HG03280 (cell line): ENCODE measurements around the gene ZBTB4.

ENCODE experiments used
- ATAC-seq: cut with Tn5 transposase; IDR thresholded peaks from one replicate; pipeline ENCODE4 v1.9.1; 2021; ENCODE audit warnings: mild to moderate bottlenecking, moderate library complexity; ENCODE audit not compliant: unreplicated experiment

ZBTB4 gene

GRCh38 chr17:7479213-7480088, at the start of gene ZBTB4:
ZBTB4 (minus strand) TSS chr17:7479631; CDS start chr17:7466801, 12,830 bp downstream.
- ATAC-seq: no peak

DNA sequence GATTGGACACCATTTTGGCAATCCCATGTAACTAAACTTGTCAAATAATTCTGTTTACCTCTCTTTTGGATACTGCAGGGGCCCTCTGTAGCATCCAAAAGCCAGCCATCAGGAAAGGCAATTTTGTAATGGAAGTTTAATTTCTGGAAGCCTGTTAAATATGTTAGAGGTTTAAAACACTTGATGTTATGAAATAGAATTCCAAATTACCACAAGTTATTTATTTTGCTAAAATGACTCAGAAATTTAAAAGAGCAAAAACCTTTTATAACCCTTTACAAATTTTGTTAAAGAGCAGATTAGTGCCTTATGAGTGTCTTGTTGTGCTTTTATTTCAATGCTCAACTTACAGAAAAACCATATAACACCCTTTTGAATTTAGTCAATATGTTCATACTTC, 49.4 kb upstream of the ZBTB4 start:
- ATAC-seq: no peak

DNA sequence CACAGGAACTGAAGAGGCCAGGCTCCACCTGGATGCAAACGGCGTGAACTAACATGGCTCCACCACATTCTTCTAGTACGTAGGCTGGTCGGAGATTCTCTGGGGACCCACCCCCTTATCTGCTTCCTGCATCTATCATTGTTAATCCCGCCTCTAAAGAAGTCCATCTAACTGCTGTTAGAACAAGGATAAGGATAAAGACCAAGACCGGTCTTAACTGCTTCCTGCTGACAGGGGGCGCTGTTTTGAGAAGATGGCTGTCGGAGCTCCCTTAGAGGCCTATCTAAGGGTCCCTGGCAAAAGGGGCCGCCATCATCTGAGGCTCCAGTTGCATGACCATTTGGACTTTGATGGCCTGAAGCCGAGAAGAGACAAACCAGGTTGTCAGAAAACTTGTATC, 43.6 kb upstream of the ZBTB4 start:
- no peak for ATAC-seq

DNA sequence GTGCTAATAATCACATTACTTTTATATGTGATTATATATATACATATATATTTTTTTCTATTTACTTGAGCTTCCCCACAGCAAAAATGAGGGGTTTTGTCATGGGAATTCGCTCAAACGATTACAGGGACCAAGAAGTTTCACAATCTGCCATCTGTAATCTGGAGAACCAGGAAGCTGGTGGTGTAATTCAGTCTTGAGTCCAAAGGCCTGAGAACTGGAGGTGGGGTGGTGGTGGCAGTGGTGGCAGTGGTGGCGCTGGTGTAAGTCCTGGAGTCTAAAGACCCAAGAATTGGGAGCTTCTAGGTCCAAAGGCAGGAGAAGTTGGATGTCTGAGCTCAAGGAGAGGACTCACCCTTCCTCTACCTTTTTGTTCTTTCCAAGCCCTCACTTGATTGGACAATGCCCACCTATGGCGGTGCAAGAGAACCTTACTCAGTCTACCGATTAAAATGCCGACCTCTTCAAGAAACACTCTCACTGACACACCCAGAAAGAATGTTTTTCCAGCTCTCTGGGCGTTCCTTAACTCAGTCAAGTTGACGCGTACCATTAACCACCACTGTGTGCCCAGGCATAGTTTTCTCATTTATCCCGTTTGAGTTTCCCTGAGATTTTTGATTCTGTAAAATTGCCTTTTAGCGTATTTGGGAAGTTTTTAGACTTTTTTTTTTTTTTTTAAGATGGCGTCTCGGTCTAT, 36.6 kb upstream of the ZBTB4 start:
- no peak for ATAC-seq

- no peak for ATAC-seq
These were observed 34.5 kb upstream of the ZBTB4 start for GRCh38 chr17:7513850-7514419.

GRCh38 chr17:7512824-7513540, 33.6 kb upstream of the ZBTB4 start:
- no peak for ATAC-seq

DNA sequence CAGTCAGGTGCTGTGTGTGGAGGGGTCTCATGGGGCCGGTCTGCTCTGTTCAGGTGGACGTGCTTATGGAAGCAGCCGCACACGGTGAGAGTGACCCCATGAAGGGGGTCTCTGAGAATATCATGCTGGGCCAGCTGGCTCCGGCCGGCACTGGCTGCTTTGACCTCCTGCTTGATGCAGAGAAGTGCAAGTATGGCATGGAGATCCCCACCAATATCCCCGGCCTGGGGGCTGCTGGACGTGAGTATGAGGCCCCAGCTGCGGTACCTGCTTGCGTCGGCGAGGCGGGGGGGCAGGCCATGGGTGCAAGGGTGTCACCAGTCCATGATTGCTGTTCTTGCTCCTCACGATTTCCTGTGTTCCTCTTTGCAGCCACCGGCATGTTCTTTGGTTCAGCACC, 32.7 kb upstream of the ZBTB4 start:
- ATAC-seq: no peak

GRCh38 chr17:7511108-7511507, 31.7 kb upstream of the ZBTB4 start:
- ATAC-seq: no peak

DNA sequence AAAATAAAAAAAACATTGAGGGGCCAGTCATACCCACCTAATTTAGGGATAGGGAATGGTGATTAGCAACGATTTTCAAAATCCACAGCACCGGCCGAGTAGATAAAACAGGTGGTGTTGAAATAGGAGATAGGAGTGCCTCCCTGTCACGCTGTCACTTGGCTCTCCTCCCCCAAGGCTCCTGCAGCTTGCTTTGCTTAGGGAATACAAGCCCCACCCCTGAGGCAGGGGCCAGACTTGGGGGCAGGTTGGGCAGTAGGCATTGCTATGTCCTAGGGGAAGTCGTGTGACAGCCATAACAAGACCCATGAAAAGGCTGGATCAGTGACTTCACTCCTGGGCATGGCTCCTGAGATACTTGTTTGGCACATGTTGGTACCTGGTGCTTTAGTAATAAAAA, 30.5 kb upstream of the ZBTB4 start:
- ATAC-seq: no peak

- no peak for ATAC-seq
These were observed 29.4 kb upstream of the ZBTB4 start for GRCh38 chr17:7508846-7509245.

DNA sequence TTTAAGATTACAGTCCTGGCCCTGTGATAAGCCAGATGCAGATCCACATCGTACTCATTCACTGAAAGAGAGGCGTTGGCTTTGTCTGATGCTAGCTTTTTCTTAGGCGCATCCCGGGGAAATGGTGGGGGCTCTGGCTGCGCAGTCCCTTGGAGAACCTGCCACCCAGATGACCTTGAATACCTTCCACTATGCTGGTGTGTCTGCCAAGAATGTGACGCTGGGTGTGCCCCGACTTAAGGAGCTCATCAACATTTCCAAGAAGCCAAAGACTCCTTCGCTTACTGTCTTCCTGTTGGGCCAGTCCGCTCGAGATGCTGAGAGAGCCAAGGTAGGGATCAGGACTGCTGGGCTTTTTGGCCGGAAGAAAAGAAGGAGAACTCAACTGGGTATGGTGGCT, 28.7 kb upstream of the ZBTB4 start:
- ATAC-seq: no peak

DNA sequence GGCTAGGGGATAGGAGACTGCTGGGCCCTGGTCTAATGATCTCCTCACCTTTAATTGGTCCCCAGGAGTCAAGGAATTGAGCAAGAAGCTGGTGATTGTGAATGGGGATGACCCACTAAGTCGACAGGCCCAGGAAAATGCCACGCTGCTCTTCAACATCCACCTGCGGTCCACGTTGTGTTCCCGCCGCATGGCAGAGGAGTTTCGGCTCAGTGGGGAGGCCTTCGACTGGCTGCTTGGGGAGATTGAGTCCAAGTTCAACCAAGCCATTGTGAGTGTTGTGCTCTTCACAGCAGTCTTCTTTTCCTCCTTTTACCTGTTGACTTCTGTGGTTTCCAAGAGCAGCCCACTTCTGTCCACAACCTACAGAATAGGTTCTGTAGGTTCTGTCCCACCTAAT, 24.1 kb upstream of the ZBTB4 start:
- ATAC-seq: no peak

GRCh38 chr17:7502987-7503386, 23.6 kb upstream of the ZBTB4 start:
- ATAC-seq: no peak

- ATAC-seq: no peak
These were observed 22.9 kb upstream of the ZBTB4 start for GRCh38 chr17:7502171-7502847.

DNA sequence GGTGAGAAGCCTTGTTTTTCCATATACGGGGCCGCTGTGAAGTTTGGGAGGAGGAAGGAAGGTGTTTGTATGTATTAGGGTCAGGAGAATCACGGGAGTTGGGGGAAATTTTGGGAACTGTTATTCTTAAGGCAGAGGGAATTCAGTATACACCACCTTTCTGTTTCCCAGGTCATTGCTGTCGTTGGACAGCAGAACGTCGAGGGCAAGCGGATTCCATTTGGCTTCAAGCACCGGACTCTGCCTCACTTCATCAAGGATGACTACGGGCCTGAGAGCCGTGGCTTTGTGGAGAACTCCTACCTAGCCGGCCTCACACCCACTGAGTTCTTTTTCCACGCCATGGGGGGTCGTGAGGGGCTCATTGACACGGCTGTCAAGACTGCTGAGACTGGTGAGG, 22.3 kb upstream of the ZBTB4 start:
- ATAC-seq: no peak

- ATAC-seq: no peak
These were observed 19.7 kb upstream of the ZBTB4 start for GRCh38 chr17:7499161-7499560.

GRCh38 chr17:7497636-7498035, 18.2 kb upstream of the ZBTB4 start:
- ATAC-seq: no peak

DNA sequence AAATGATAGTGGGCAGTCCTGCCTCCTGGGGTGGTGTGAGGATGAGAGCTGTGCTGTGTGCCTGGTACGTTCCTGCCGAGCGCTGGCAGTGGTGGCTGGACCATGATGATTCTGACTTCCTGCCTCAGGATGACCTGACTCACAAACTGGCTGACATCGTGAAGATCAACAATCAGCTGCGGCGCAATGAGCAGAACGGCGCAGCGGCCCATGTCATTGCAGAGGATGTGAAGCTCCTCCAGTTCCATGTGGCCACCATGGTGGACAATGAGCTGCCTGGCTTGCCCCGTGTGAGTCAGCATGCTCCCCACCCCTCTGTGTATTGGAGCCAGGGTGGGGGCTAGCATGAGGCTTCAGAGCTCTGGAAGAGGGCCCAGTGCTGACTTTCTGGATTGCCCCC, 17.8 kb upstream of the ZBTB4 start:
- no peak for ATAC-seq

GRCh38 chr17:7496470-7497183, 17.2 kb upstream of the ZBTB4 start:
- ATAC-seq: no peak

DNA sequence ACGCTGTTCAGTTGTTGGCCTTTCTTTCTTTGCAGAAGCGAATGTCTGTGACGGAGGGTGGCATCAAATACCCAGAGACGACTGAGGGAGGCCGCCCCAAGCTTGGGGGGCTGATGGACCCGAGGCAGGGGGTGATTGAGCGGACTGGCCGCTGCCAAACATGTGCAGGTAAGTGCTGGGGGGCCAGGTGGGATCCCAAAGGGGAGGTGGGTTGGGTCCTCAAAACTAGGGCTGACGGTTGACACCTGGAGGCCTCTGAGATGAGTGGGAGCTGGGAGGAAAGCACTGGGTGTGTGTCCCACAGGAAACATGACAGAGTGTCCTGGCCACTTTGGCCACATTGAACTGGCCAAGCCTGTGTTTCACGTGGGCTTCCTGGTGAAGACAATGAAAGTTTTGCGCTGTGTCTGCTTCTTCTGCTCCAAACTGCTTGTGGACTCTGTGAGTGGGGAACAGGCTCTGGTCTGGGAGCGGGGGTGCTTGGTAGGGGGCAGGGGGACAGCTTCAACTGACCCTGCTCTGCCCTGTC, 16.5 kb upstream of the ZBTB4 start:
- no peak for ATAC-seq
